ENCODE data around the gene SFMBT1.

SFMBT1 gene

GRCh38 chr3:52872245-52872644, 173.6 kb downstream of the SFMBT1 start:
- no peak for DNase-seq
- TF ChIP-seq, protein P1, sequence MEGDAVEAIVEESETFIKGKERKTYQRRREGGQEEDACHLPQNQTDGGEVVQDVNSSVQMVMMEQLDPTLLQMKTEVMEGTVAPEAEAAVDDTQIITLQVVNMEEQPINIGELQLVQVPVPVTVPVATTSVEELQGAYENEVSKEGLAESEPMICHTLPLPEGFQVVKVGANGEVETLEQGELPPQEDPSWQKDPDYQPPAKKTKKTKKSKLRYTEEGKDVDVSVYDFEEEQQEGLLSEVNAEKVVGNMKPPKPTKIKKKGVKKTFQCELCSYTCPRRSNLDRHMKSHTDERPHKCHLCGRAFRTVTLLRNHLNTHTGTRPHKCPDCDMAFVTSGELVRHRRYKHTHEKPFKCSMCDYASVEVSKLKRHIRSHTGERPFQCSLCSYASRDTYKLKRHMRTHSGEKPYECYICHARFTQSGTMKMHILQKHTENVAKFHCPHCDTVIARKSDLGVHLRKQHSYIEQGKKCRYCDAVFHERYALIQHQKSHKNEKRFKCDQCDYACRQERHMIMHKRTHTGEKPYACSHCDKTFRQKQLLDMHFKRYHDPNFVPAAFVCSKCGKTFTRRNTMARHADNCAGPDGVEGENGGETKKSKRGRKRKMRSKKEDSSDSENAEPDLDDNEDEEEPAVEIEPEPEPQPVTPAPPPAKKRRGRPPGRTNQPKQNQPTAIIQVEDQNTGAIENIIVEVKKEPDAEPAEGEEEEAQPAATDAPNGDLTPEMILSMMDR (IDR thresholded peaks at IDR 0.05; ENCODE audit: low read depth, low read length): no peak
- no peaks in the 10 kb centered on the region for H3K4me1 ChIP-seq
- no peak overlapping the region for H3K4me3 ChIP-seq (ENCODE audit: low read depth, low read length)
- no peaks in the 10 kb centered on the region for H3K9me3 ChIP-seq
- H3K36me3 ChIP-seq: no peaks in the 10 kb centered on the region
- H3K27me3 ChIP-seq: no peaks in the 10 kb centered on the region

DNA sequence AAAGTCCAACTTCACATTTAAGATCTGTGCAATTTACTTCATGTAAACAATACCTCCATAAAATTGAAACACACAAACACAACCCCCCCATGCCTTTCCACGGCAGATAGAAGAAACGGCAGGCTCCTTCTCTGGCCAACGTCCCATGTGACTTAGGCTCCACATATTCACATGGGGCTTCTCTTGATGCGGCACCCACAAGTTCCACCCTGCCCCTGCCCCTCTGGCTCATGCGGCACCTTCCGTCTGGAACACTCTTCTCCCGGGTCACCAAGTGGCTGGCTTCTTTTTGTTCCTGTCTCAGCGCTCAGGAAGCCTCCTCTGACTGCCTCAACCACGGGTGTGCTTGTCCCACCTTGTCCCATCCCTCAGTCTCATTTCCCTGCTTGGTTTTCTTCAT, 174.1 kb downstream of the SFMBT1 start:
- TF ChIP-seq, protein P1 (IDR thresholded peaks at IDR 0.05; ENCODE audit: low read depth, low read length): no peak
- H3K36me3 ChIP-seq: no peaks in the 10 kb centered on the region
- no peaks in the 10 kb centered on the region for H3K4me1 ChIP-seq
- H3K27me3 ChIP-seq: no peaks in the 10 kb centered on the region
- H3K9me3 ChIP-seq: no peaks in the 10 kb centered on the region
- DNase-seq: no peak
- H3K4me3 ChIP-seq (ENCODE audit: low read depth, low read length): no peak overlapping the region

- TF ChIP-seq, protein P1 (IDR thresholded peaks at IDR 0.05; ENCODE audit: low read depth, low read length): no peak
- H3K9me3 ChIP-seq: no peaks in the 10 kb centered on the region
Observed at GRCh38 chr3:52870471-52870870, 175.4 kb downstream of the SFMBT1 start.

GRCh38 chr3:52866427-52866826, 179.4 kb downstream of the SFMBT1 start:
- H3K4me1 ChIP-seq: no peaks in the 10 kb centered on the region
- H3K27me3 ChIP-seq: no peaks in the 10 kb centered on the region
- H3K9me3 ChIP-seq: no peaks in the 10 kb centered on the region
- TF ChIP-seq, protein P1 (IDR thresholded peaks at IDR 0.05; ENCODE audit: low read depth, low read length): no peak
- H3K4me3 ChIP-seq (ENCODE audit: low read depth, low read length): no peak overlapping the region
- H3K36me3 ChIP-seq: no peaks in the 10 kb centered on the region
- no peak for DNase-seq

More at GRCh38 chr3:52870471-52870870, 175.4 kb downstream of the SFMBT1 start:
- DNase-seq: no peak
- H3K4me1 ChIP-seq: no peaks in the 10 kb centered on the region
- H3K36me3 ChIP-seq: no peaks in the 10 kb centered on the region
- no peak overlapping the region for H3K4me3 ChIP-seq (ENCODE audit: low read depth, low read length)
- no peaks in the 10 kb centered on the region for H3K27me3 ChIP-seq

DNA sequence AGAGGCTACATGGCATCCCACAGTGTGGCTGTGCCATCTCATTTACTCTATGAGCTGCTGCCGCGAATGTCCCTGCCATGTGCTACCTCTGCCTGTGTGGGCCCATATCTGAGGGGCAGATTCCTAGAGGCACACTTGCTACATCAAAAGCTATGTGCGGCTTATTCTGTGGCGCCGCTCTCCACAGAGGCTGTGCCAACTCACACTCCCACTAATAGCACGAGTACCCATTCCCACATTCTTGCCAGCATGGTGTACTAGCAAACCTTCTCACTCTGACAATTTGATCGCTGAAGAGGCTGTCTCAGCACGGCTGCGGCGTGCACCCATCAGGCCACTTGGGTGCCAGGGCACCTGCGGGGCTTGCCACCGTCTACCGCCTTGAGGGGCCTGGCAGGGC, 179.9 kb downstream of the SFMBT1 start:
- TF ChIP-seq, protein P1 (IDR thresholded peaks at IDR 0.05; ENCODE audit: low read depth, low read length): no peak
- no peaks in the 10 kb centered on the region for H3K36me3 ChIP-seq
- no peak for DNase-seq
- H3K9me3 ChIP-seq: no peaks in the 10 kb centered on the region
- H3K27me3 ChIP-seq: no peaks in the 10 kb centered on the region
- H3K4me1 ChIP-seq: no peaks in the 10 kb centered on the region
- H3K4me3 ChIP-seq (ENCODE audit: low read depth, low read length): no peak overlapping the region

GRCh38 chr3:52860424-52860768, 185.5 kb downstream of the SFMBT1 start:
- Histone ChIP-seq H3K4me1 (no peaks in the 10 kb centered on the region), H3K27me3 (no peaks in the 10 kb centered on the region), H3K9me3 (no peaks in the 10 kb centered on the region), H3K4me3 (ENCODE audit: low read depth, low read length) (no peak overlapping the region), H3K36me3 (no peaks in the 10 kb centered on the region)
- TF ChIP-seq, protein P1 (IDR thresholded peaks at IDR 0.05; ENCODE audit: low read depth, low read length): no peak
- no peak for DNase-seq
